K562 (cell line): ENCODE results near the gene ACOX2. TPM values are rescaled to one million over a fixed set of nuclear protein-coding genes. Genes with fewer than 3 reads are reported as not detected.

Source experiments
- ATAC-seq: fragments of 200-7000 bp; cut with Tn5 transposase; 3 replicates; pipeline ENCODE4 v1.9.1; 2020; ENCODE audit warnings: moderate library complexity
- BruUV-seq: library from RNA; stranded (reverse); fragments of 400-500 nt; replicated peaks from 2 replicates; lab custom pipeline; 2021; lab: Mats Ljungman, UMichigan
- CTCF ChIA-PET: fragments of 300-600 bp; formaldehyde crosslinking; extraction: SDS; loops from one replicate; lab custom pipeline; 2021; ENCODE audit warnings: low intra/inter-chr PET ratio; lab: Yijun Ruan, JAX
- POLR2A ChIA-PET: fragments of 300-600, 350-650 bp; sonication (Branson Sonifier 250); formaldehyde crosslinking; extraction: SDS; loops from one replicate; lab custom pipeline; 2021; ENCODE audit warnings: antibody characterized with exemption, inconsistent platforms; lab: Yijun Ruan, JAX
- DNase-seq, 4 experiments: peaks; one replicate each; pipeline versions ENCODE4 v3.0.0 to v3.0.0-alpha.2; 2011 to 2018; ENCODE audit warnings: low spot score in 3 of 4, mixed read lengths in 3 of 4; ENCODE audit errors: extremely low read depth in 1 of 4
- FAIRE-seq: peaks from 2 replicates; lab custom pipeline; 2011; peaks lifted over from hg19 to GRCh38; lab: Jason Lieb, UNC
- H2AFZ ChIP-seq: 2 replicates; pipeline ENCODE4 v1.6.0; 2011; ENCODE audit warnings: low read depth, low read length, control low read depth, inconsistent platforms
- H3K27ac ChIP-seq: fragments of 200-600 bp; 3 replicates; pipeline ENCODE4 v1.8.0; 2011; ENCODE audit warnings: low read depth, mild to moderate bottlenecking, control low read depth, inconsistent platforms, low read length, moderate library complexity, mixed read lengths; ENCODE audit errors: extremely low read depth
- H3K27me3 ChIP-seq, 2 experiments: fragments of 300-600 bp in 1 of 2; 2 replicates in 1 of 2; 3 replicates in 1 of 2; pipeline versions ENCODE4 v1.6.0 to v1.8.0; 2011; ENCODE audit warnings: inconsistent platforms in 2 of 2, low read length in 2 of 2, mild to moderate bottlenecking in 1 of 2, mixed read lengths in 1 of 2, moderate library complexity in 1 of 2; ENCODE audit not compliant: control insufficient read depth in 2 of 2, insufficient read depth in 2 of 2
- H3K36me3 ChIP-seq: fragments of 300-600 bp; 3 replicates; pipeline ENCODE4 v1.8.0; 2011; ENCODE audit warnings: mild to moderate bottlenecking, low read length, inconsistent platforms; ENCODE audit not compliant: control insufficient read depth, insufficient read depth
- H3K4me1 ChIP-seq, 2 experiments: fragments of 200-600 bp in 1 of 2; replicated peaks in 1 of 2; 2 replicates in 1 of 2; 3 replicates in 1 of 2; pipeline versions ENCODE4 v1.5.1 to v1.8.0; 2011; ENCODE audit warnings: inconsistent platforms in 2 of 2, low read length in 2 of 2, mild to moderate bottlenecking in 1 of 2, mixed read lengths in 1 of 2, moderate library complexity in 1 of 2; ENCODE audit not compliant: control insufficient read depth in 2 of 2, insufficient read depth in 2 of 2
- H3K4me2 ChIP-seq: 2 replicates; pipeline ENCODE4 v1.6.1; 2011; ENCODE audit warnings: low read length, control low read depth, inconsistent platforms, mixed read lengths; ENCODE audit not compliant: insufficient read depth
- H3K4me3 ChIP-seq: fragments of 200-600 bp; sonication (generic), shearing (Covaris generic); 2 replicates; pipeline ENCODE4 v1.5.1; 2016; ENCODE audit warnings: control low read depth, inconsistent platforms
- H3K79me2 ChIP-seq: fragments of 200-600 bp; 3 replicates; pipeline ENCODE4 v1.8.0; 2011; ENCODE audit warnings: low read length, inconsistent platforms; ENCODE audit not compliant: control insufficient read depth, insufficient read depth
- H3K9ac ChIP-seq, 2 experiments: 2 replicates each; pipeline versions ENCODE4 v1.6.0 to v1.6.1; 2011; ENCODE audit warnings: low read depth in 2 of 2, low read length in 2 of 2, control low read depth in 1 of 2, inconsistent platforms in 1 of 2, mild to moderate bottlenecking in 1 of 2, mixed read lengths in 1 of 2; ENCODE audit not compliant: insufficient read depth in 1 of 2
- H3K9me1 ChIP-seq: one replicate; pipeline ENCODE4 v1.6.0; 2011; ENCODE audit warnings: inconsistent platforms, mild to moderate bottlenecking, low read length, moderate library complexity; ENCODE audit not compliant: control insufficient read depth, insufficient read depth
- H3K9me3 ChIP-seq: replicated peaks from 2 replicates; pipeline ENCODE4 v1.5.1; 2011; ENCODE audit warnings: low read depth, low read length, inconsistent platforms; ENCODE audit not compliant: control insufficient read depth, insufficient read depth
- H4K20me1 ChIP-seq: replicated peaks from 2 replicates; pipeline ENCODE4 v1.6.1; 2011; ENCODE audit warnings: low read length, inconsistent platforms, mixed read lengths; ENCODE audit not compliant: control insufficient read depth, insufficient read depth
- FOXJ2 ChIP-seq: fragments of 200-800 bp; sonication (Bioruptor generic); IDR thresholded peaks from 2 replicates; pipeline ENCODE4 v1.6.1; 2016; ENCODE audit warnings: missing genetic modification characterization, missing compliant biosample characterization
- MCM3 ChIP-seq: fragments of 450-650 bp; IDR thresholded peaks from 2 replicates; pipeline ENCODE4 v1.6.1; 2016
- NFIX ChIP-seq: fragments of 250-450 bp; sonication (Bioruptor Pico); IDR thresholded peaks from 2 replicates; pipeline ENCODE4 v1.4.0; 2020; ENCODE audit warnings: low read depth, mild to moderate bottlenecking, moderate library complexity
- RBM15 ChIP-seq: fragments of 200-400 bp; formaldehyde crosslinking; IDR thresholded peaks from 2 replicates; pipeline ENCODE4 v1.6.1; 2018; ENCODE audit warnings: mild to moderate bottlenecking, low read length, moderate library complexity; ENCODE audit not compliant: insufficient read depth
- WGBS: fragments of 100-300 bp; shearing (Covaris generic); methylation state at CpG from one replicate; pipeline ENCODE4 v1.1.6; 2016; ENCODE audit warnings: low coverage, mixed read lengths; ENCODE audit not compliant: insufficient coverage; ENCODE audit errors: missing lambda C conversion rate; 5-methylcytosine and 5-hydroxymethylcytosine counted together
- in situ Hi-C: fragments of 300-500 bp; cut with MboI; formaldehyde crosslinking; loops from 4 replicates; pipeline ENCODE4 v1.15.0; 2018; ENCODE audit warnings: inconsistent platforms, mixed read lengths
- intact Hi-C: fragments of 100-400 bp; cut with micrococcal nuclease; formaldehyde crosslinking; loops from 2 replicates; pipeline ENCODE4 v1.14.2; 2022
- polyA plus RNA-seq, 8 experiments: library from polyadenylated mRNA; depleted of rRNA in 4 of 8; stranded (reverse) in 5 of 8; unstranded in 3 of 8; fragments of >200 nt; fragmentation: Nextera tagmentation in 2 of 8; fragmentation: Illumina TruSeq in 1 of 8; extraction: Ambion mirVana in 2 of 8; extraction: Trizol in 1 of 8; gene quantifications; 2 replicates each; pipeline versions ENCODE4 v1.2.1 to v1.2.3, GENCODE V29; 2011 to 2014; ENCODE audit warnings: inconsistent platforms in 1 of 8, missing spikeins in 1 of 8
- total RNA-seq, 7 experiments: library from RNA; depleted of rRNA in 6 of 7; stranded (reverse); fragments of >200 nt in 6 of 7; fragmentation: Illumina TruSeq in 2 of 7; extraction: Trizol in 2 of 7; gene quantifications; 2 replicates each; pipeline versions ENCODE4 v1.2.1 to v1.2.3, GENCODE V29; 2011 to 2021; ENCODE audit warnings: low replicate concordance in 1 of 7
- TF ChIP-seq, protein P1 (sequence below): fragments of 250-450 bp; sonication (Bioruptor Pico); IDR thresholded peaks from 2 replicates; pipeline ENCODE4 v1.8.0; 2022; ENCODE audit warnings: moderate library complexity, mild to moderate bottlenecking, inconsistent platforms
- TF ChIP-seq, protein P2 (sequence below): sonication (generic); formaldehyde crosslinking; IDR thresholded peaks from 2 replicates; pipeline ENCODE4 v1.8.0; 2022; ENCODE audit warnings: missing genetic modification reagents, mild to moderate bottlenecking, borderline replicate concordance

The ACOX2 gene
- total and polyA plus RNA-seq, 9 of the 15 experiments (the other 6 are each of a cell fraction or from before 2014, with no cell fraction given): 0.15 TPM; not detected in 8

DNA sequence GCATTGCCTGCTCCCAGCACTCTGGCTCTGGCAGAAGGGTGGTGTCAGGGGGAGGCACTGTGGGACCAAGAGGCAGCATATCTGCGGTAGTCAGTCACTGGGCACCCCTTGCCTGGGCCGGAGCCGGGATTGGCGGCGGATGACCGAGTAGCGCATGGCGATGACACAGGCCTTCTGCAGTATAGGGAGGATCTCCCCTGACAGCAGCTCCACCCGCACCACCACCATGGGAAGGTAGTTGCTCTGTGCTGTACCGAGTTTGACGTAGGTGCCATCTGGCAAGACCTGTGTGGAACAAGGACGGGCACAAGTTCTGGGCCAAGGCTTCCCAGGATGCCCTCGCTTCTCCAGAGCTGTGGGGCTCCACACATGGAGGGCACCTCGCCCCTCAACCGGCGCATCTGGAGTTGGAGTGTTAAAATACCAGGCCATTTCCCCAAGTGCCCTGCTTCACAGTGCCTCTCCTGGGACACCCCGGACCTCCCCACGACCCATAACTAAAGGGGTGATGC is 6.6 kb downstream of the ACOX2 start:
- CTCF ChIA-PET: interaction anchor here (1.1 kb wide), 2 partner anchors 108 to 209 kb away, joined by 3 read pairs; no protein-coding TSS in a partner anchor

More for the DNA sequence above, 6.6 kb downstream of the ACOX2 start:
- WGBS: 29% methylated on average over 16 of the region's 18 CpGs
- in situ Hi-C loops: loop anchor here (5.0 to 10.0 kb wide), 3 partner anchors 103 to 346 kb away; no protein-coding TSS in a partner anchor
- Histone ChIP-seq H3K9ac (0 out of 4 replicates have a peak overlapping the region, but pooled peaks of 1 of the 2 experiments have one; percentile 35), H3K36me3 (no peaks in the 10 kb centered on the region), H3K27ac (no peak overlapping the region), H3K79me2 (no peaks in the 10 kb centered on the region), H3K9me1 (no peaks in the 10 kb centered on the region), H3K4me2 (no peak overlapping the region), H3K4me3 (no peak overlapping the region), H3K9me3 (no peaks in the 10 kb centered on the region), H3K27me3 (peaks cover 0 to 5% of the 10 kb centered on the region in 2 experiments; a peak in 1 of 5 replicates), H4K20me1 (no peaks in the 10 kb centered on the region), H3K4me1 (peaks cover under 1 to 13% of the 10 kb centered on the region in 2 experiments; a peak in 2 of 5 replicates), H2AFZ (no peak overlapping the region)
- no TSS peak for BruUV-seq
- DNase-seq: no peak
- intact Hi-C loops: loop anchor here (5.0 kb wide), 2 partner anchors 208 to 343 kb away; no protein-coding TSS in a partner anchor
- TF ChIP-seq, protein P1, sequence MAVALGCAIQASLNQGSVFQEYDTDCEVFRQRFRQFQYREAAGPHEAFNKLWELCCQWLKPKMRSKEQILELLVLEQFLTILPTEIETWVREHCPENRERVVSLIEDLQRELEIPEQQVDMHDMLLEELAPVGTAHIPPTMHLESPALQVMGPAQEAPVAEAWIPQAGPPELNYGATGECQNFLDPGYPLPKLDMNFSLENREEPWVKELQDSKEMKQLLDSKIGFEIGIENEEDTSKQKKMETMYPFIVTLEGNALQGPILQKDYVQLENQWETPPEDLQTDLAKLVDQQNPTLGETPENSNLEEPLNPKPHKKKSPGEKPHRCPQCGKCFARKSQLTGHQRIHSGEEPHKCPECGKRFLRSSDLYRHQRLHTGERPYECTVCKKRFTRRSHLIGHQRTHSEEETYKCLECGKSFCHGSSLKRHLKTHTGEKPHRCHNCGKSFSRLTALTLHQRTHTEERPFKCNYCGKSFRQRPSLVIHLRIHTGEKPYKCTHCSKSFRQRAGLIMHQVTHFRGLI (CRISPR knock-in tag): no peak
- TF ChIP-seq FOXJ2: no peak
- TF ChIP-seq NFIX: no peak
- no peak for TF ChIP-seq RBM15
- TF ChIP-seq, protein P2, sequence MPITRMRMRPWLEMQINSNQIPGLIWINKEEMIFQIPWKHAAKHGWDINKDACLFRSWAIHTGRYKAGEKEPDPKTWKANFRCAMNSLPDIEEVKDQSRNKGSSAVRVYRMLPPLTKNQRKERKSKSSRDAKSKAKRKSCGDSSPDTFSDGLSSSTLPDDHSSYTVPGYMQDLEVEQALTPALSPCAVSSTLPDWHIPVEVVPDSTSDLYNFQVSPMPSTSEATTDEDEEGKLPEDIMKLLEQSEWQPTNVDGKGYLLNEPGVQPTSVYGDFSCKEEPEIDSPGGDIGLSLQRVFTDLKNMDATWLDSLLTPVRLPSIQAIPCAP (CRISPR knock-in tag): no peak
- TF ChIP-seq MCM3: no peak
- FAIRE-seq: no peak
- POLR2A ChIA-PET: interaction anchor here (1.2 kb wide), 1 partner anchor 80 kb away, joined by 3 read pairs; no protein-coding TSS in a partner anchor
- no peak for ATAC-seq
